GM23248 (cell line): ENCODE data around the gene CFAP298. TPM values are rescaled to one million over a fixed set of nuclear protein-coding genes. Genes with fewer than 3 reads are reported as not detected.
A peak's percentile ranks its signal among the peaks of the same experiment; 100 is the strongest.
"Not testable (repeated sequence)": the region's sequence is repeated elsewhere in the genome, so short reads cannot be mapped to it uniquely, and the experiment has no call there.

Experiments
- DNase-seq: peaks from one replicate; pipeline ENCODE4 v3.0.0-alpha.2; 2015
- H2AFZ ChIP-seq: fragments of 200-600 bp; sonication (generic); 2 replicates; pipeline ENCODE4 v1.6.1; 2016; ENCODE audit warnings: antibody characterized with exemption
- H3F3A ChIP-seq: fragments of 200-600 bp; sonication (generic); 2 replicates; pipeline ENCODE4 v1.6.1; 2016; ENCODE audit warnings: mild to moderate bottlenecking, antibody characterized with exemption, mixed run types; ENCODE audit not compliant: insufficient read depth
- H3K27ac ChIP-seq: fragments of 200-600 bp; sonication (generic); 2 replicates; pipeline ENCODE4 v1.5.1; 2016; ENCODE audit warnings: mild to moderate bottlenecking
- H3K27me3 ChIP-seq: fragments of 200-600 bp; sonication (generic); replicated peaks from 2 replicates; pipeline ENCODE4 v1.6.1; 2016; ENCODE audit warnings: mild to moderate bottlenecking; ENCODE audit not compliant: insufficient read depth
- H3K36me3 ChIP-seq: fragments of 200-600 bp; sonication (generic); 2 replicates; pipeline ENCODE4 v1.6.1; 2016; ENCODE audit warnings: low read depth, mild to moderate bottlenecking
- H3K4me1 ChIP-seq: fragments of 200-600 bp; sonication (generic); 2 replicates; pipeline ENCODE4 v1.6.1; 2016; ENCODE audit warnings: mild to moderate bottlenecking; ENCODE audit not compliant: insufficient read depth
- H3K4me2 ChIP-seq: fragments of 200-600 bp; sonication (generic); one replicate; pipeline ENCODE4 v1.6.1; 2016; ENCODE audit warnings: mild to moderate bottlenecking; ENCODE audit not compliant: unreplicated experiment
- H3K4me3 ChIP-seq: fragments of 200-600 bp; sonication (generic); 2 replicates; pipeline ENCODE4 v1.5.1; 2016; ENCODE audit warnings: mild to moderate bottlenecking
- H3K79me2 ChIP-seq: fragments of 200-600 bp; sonication (generic); 2 replicates; pipeline ENCODE4 v1.6.1; 2016; ENCODE audit warnings: mild to moderate bottlenecking; ENCODE audit not compliant: insufficient read depth
- H3K9ac ChIP-seq: fragments of 200-600 bp; sonication (generic); 2 replicates; pipeline ENCODE4 v1.6.1; 2016; ENCODE audit warnings: mild to moderate bottlenecking
- H3K9me2 ChIP-seq: fragments of 200-600 bp; sonication (generic); 2 replicates; pipeline ENCODE4 v1.6.1; 2016; ENCODE audit warnings: mixed run types, mild to moderate bottlenecking, moderate library complexity; ENCODE audit not compliant: insufficient read depth
- H3K9me3 ChIP-seq: fragments of 200-600 bp; sonication (generic); one replicate; pipeline ENCODE4 v1.6.1; 2017; ENCODE audit warnings: low read depth
- H4K20me1 ChIP-seq: fragments of 200-600 bp; sonication (generic); 2 replicates; pipeline ENCODE4 v1.6.0; 2016; ENCODE audit not compliant: insufficient read depth
- EZH2 ChIP-seq: fragments of 200-600 bp; sonication (generic); IDR thresholded peaks from 2 replicates; pipeline ENCODE4 v1.6.1; 2018; ENCODE audit warnings: antibody characterized with exemption, mild to moderate bottlenecking; ENCODE audit not compliant: insufficient read depth, poor library complexity, severe bottlenecking
- EZH2phosphoT487 ChIP-seq: fragments of 200-600 bp; sonication (generic); IDR thresholded peaks from 2 replicates; pipeline ENCODE4 v1.6.1; 2018; ENCODE audit warnings: antibody characterized with exemption, moderate library complexity, mild to moderate bottlenecking, low read depth; ENCODE audit not compliant: insufficient read depth
- WGBS, 2 experiments: methylation state at CpG; one replicate each; pipeline ENCODE4 v1.1.6; 2015 to 2017; ENCODE audit warnings: low lambda C conversion rate in 2 of 2, low coverage in 1 of 2; ENCODE audit errors: missing lambda C conversion rate in 2 of 2; 5-methylcytosine and 5-hydroxymethylcytosine counted together
- in situ Hi-C: fragments of 300-500 bp; cut with MboI; formaldehyde crosslinking; loops from 2 replicates; pipeline ENCODE4 v1.15.0; 2020
- polyA plus RNA-seq: library from polyadenylated mRNA; unstranded; fragments of >200 nt; fragmentation: Nextera tagmentation; extraction: Ambion mirVana; gene quantifications from 2 replicates; pipeline ENCODE4 v1.2.1, GENCODE V29; 2016
- total RNA-seq: library from RNA; depleted of rRNA; stranded (reverse); fragments of >200 nt; shearing (Covaris generic); gene quantifications from 2 replicates; pipeline ENCODE4 v1.2.3, GENCODE V29; 2014

The CFAP298 gene
- total and polyA plus RNA-seq, 2 experiments from 2014 or later: 20.5 to 53.9 TPM

- Histone ChIP-seq H3K4me2 (peak overlapping the region; percentile 94), H3K9me2 (no peaks in the 10 kb centered on the region), H3K9ac (peak overlapping the region; percentile 89), H2AFZ (peak overlapping the region; percentile 85), H3K4me3 (peak overlapping the region; percentile 81), H3K36me3 (no peaks in the 10 kb centered on the region; the same call in 1 of the 2 replicates), H3F3A (no peaks in the 10 kb centered on the region), H3K79me2 (peaks cover 29% of the 10 kb centered on the region), H3K9me3 (no peaks in the 10 kb centered on the region), H3K27me3 (no peaks in the 10 kb centered on the region), H3K27ac (peak overlapping the region; percentile 93), H3K4me1 (peaks cover 4% of the 10 kb centered on the region), H4K20me1 (no peaks in the 10 kb centered on the region)
- no peak for TF ChIP-seq EZH2
- TF ChIP-seq EZH2phosphoT487: no peak
- no peak for DNase-seq
- 64 to 66% methylated on average over 16 of the region's 16 CpGs for WGBS, 2 experiments
- in situ Hi-C loops: no loop called here
Measured at GRCh38 chr21:32613436-32614043, 1.4 kb upstream of the CFAP298 start.

GRCh38 chr21:32612999-32613337 lies 791 bp upstream of the CFAP298 start:
- Histone ChIP-seq H3K4me1 (peaks cover 4% of the 10 kb centered on the region), H3K27me3 (no peaks in the 10 kb centered on the region), H3K4me3 (peak overlapping the region; percentile 81), H3K9me2 (no peaks in the 10 kb centered on the region), H4K20me1 (no peaks in the 10 kb centered on the region), H3K27ac (peak overlapping the region; percentile 93), H3K79me2 (peaks cover 29% of the 10 kb centered on the region), H3K9me3 (no peaks in the 10 kb centered on the region), H3K9ac (peak overlapping the region; percentile 89), H3F3A (no peaks in the 10 kb centered on the region), H2AFZ (peak overlapping the region; percentile 85), H3K4me2 (peak overlapping the region; percentile 94), H3K36me3 (no peaks in the 10 kb centered on the region; the same call in 1 of the 2 replicates)
- in situ Hi-C loops: no loop called here
- no peak for DNase-seq
- TF ChIP-seq EZH2phosphoT487: no peak
- TF ChIP-seq EZH2: no peak
- WGBS, 2 experiments: 0% methylated on average over 15 of the region's 15 CpGs

DNA sequence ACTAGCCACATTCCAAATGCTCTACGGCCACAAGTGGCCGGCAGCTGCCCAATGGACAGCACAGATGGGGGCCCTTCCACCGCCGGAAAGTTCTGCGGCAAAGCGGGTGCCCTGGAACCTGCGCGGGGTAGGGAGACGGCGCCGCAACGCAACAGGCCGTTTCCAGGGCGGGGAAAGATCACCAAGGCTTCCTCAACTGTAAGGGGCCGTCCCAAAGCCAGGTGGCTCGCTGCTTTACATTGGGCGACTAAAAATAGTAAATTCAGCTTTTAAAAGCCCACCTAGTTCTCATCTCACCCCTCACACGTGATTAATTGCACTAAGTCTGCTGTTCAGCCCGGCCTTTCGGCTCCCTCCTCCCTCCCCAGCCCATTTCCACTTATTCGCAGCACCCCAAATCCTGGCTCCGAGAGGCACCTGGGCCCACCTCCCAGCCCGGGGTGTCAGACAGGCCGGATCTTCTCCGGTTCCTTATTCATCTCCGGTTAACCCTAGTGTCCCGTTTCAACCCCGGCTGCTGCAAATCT lies 643 bp downstream of the CFAP298 start:
- DNase-seq: peak; percentile 71
- in situ Hi-C loops: no loop called here

DNA sequence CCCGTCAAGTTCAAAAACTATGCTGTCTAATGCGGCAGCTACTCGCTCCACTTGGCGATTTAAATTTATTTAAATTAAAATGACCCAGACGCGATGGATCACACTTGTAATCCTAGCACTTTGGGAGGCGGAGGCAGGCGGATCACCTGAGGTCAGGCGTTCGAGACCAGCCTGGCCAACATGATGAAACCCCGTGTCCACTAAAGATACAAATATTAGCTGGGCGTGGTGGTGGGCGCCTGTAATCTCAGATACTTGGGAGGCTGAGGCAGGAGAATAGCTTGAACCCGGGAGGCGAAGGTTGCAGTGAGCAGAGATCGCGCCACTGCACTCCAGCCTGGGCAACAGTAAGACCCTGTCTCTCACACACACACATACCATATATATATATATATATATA lies 1.2 kb downstream of the CFAP298 start:
- Histone ChIP-seq H3K4me2 (peak overlapping the region; percentile 94), H3K9ac (peak overlapping the region; percentile 89)

More for the DNA sequence above, 643 bp downstream of the CFAP298 start:
- WGBS, 2 experiments: 2% methylated on average over 28 of the region's 28 CpGs
- Histone ChIP-seq H3K36me3 (peaks cover 5% of the 10 kb centered on the region; the same call in 1 of the 2 replicates), H3F3A (no peaks in the 10 kb centered on the region), H3K9me3 (no peaks in the 10 kb centered on the region), H3K9me2 (no peaks in the 10 kb centered on the region), H3K27me3 (no peaks in the 10 kb centered on the region), H3K4me2 (peak overlapping the region; percentile 94), H3K79me2 (peaks cover 29% of the 10 kb centered on the region), H3K4me3 (peak overlapping the region; percentile 81), H4K20me1 (no peaks in the 10 kb centered on the region), H2AFZ (peak overlapping the region; percentile 85), H3K9ac (peak overlapping the region; percentile 89), H3K27ac (peak overlapping the region; percentile 93), H3K4me1 (peaks cover 4% of the 10 kb centered on the region)
- TF ChIP-seq EZH2phosphoT487 (no peak), EZH2 (no peak)

More for the DNA sequence above, 1.2 kb downstream of the CFAP298 start:
- H3F3A ChIP-seq, H3K36me3 ChIP-seq, H3K27me3 ChIP-seq, H4K20me1 ChIP-seq, H3K9me3 ChIP-seq, H3K4me1 ChIP-seq, H3K9me2 ChIP-seq, H2AFZ ChIP-seq, H3K27ac ChIP-seq, DNase-seq, in situ Hi-C loops: not testable (repeated sequence)
- Histone ChIP-seq H3K4me3 (peak overlapping the region; percentile 81), H3K79me2 (peaks cover 29% of the 10 kb centered on the region)
- WGBS, 2 experiments: 79 to 80% methylated on average over 17 of the region's 17 CpGs
